ENCODE results near the gene IFI30. TPM values are rescaled to one million over a fixed set of nuclear protein-coding genes. Genes with fewer than 3 reads are reported as not detected.

The IFI30 gene
- total and polyA plus RNA-seq, 2 donors (not counting 3 experiments of a cell fraction or from before 2014, with no cell fraction given), result 1.1 to 1.6 TPM

DNA sequence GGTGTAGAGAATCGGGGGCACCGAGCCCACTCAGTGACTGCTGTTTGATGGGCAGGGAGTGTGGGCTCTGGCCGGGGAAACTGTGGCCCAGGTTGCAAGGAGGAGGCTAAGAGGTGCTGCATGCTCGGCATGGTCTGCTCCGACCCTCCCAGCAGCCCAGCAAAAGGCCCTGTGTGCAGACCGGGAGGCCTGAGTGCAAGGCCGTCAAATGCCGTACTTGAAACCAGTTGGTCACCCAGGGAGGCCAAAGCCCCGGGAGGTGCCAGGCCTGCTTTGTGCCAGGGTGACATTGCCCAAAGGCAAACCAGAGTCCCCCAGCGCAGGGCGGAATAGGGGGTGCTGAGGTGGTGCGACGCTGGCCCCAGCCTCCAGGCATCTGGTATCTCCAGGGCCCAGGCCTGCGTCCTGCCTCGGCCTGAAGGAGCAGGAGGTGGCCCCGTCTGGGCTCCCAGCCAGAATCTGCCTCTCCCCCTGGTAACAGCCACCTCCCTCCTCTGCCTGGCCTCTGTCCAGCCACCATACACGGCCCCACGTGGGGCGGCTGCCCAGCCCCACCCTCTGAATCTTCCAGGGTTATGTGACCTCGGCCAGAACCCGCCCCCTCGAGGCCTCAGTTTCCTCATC, 16.7 kb upstream of the IFI30 start:
- Histone ChIP-seq H3K9me1 (replicated peaks; ENCODE audit: control insufficient read depth, extremely low read depth, insufficient read depth, low read length) (no peaks in the 10 kb centered on the region), H3K4me2 (ENCODE audit: insufficient read depth, low read length) (no peak overlapping the region), H3K4me1 (ENCODE audit: control insufficient read depth, extremely low read depth, insufficient read depth, low read length) (peaks cover 23% of the 10 kb centered on the region), H3K27me3 (ENCODE audit: control insufficient read depth in 2 of 2, insufficient read depth in 2 of 2, low read length in 2 of 2) (no peaks in the 10 kb centered on the region), H3K9ac (replicated peaks; ENCODE audit: extremely low read depth, insufficient read depth, low read length) (no peak overlapping the region), H4K20me1 (replicated peaks; ENCODE audit: control insufficient read depth, extremely low read depth, insufficient read depth, low read length) (no peaks in the 10 kb centered on the region), H3K27ac (ENCODE audit: insufficient read depth, low read depth, low read length) (no peak overlapping the region), H3K9me3 (replicated peaks; ENCODE audit: control insufficient read depth, insufficient read depth, low read length) (no peaks in the 10 kb centered on the region), H3K36me3 (ENCODE audit: control insufficient read depth in 2 of 2, extremely low read depth in 1 of 2, insufficient read depth in 2 of 2, low read length in 2 of 2) (peaks cover 0 to 11% of the 10 kb centered on the region in 2 experiments), H3K4me3 (replicated peaks in 1 of 3; ENCODE audit: insufficient read depth in 1 of 3, low read depth in 1 of 3, low read length in 3 of 3) (no peak overlapping the region), H2AFZ (ENCODE audit: low read depth, low read length) (no peak overlapping the region), H3K79me2 (ENCODE audit: control insufficient read depth, insufficient read depth, low read length) (peaks cover 11% of the 10 kb centered on the region)
- DNase-seq (ENCODE audit: low read depth, low spot score) (peak; percentile 85), FAIRE-seq (peak; percentile 82)
- TF ChIP-seq POLR2A (IDR thresholded peaks at IDR 0.05; ENCODE audit: low read depth, low read length) (peak; percentile 19), EZH2 (IDR thresholded peaks at IDR 0.05; ENCODE audit: borderline replicate concordance, low read depth, low read length, severe bottlenecking) (no peak), POLR2AphosphoS5 (IDR thresholded peaks at IDR 0.05; ENCODE audit: insufficient read depth, low read depth, low read length) (peak; percentile 47), GATA2 (IDR thresholded peaks at IDR 0.05; ENCODE audit: insufficient read depth, insufficient read length, low read depth, low read length) (no peak), MYC (IDR thresholded peaks at IDR 0.05; ENCODE audit: low read depth, low read length) (no peak), MAX (IDR thresholded peaks at IDR 0.05; ENCODE audit: insufficient read depth, insufficient read length) (peak; percentile 36), JUN (IDR thresholded peaks at IDR 0.05; ENCODE audit: borderline replicate concordance, insufficient read depth, insufficient read length, low read depth) (no peak), FOS (IDR thresholded peaks at IDR 0.05; ENCODE audit: borderline replicate concordance, insufficient read depth, low read length) (no peak)
- ChIA-PET POLR2A (interaction anchor here (0.6 kb wide), 1 partner anchor 13 kb away, joined by 3 read pairs; no protein-coding TSS in a partner anchor), CTCF (interaction anchor here (1.7 kb wide), 1 partner anchor 44 kb away, joined by 6 read pairs; no protein-coding TSS in a partner anchor)
- BruUV-seq (replicated peaks), result no TSS peak
- intact Hi-C loops (cut with micrococcal nuclease), result no loop called here
- dilution Hi-C loops (cut with MboI; ENCODE audit: extremely low pct_ligation_motif_present, low sequenced_read_pairs), result no loop called here

Measured in endothelial cell of umbilical vein (primary cell).